Liver (tissue), 9 donors: ENCODE data around the gene CPEB2. TPM values are rescaled to one million over a fixed set of nuclear protein-coding genes. Genes with fewer than 3 reads are reported as not detected.

Experiments
- DNase-seq: peaks from one replicate; pipeline ENCODE4 v3.0.0-alpha.2; 2017; ENCODE audit warnings: low spot score
- H3K27ac ChIP-seq, 2 donors: one replicate each; pipeline ENCODE4 v1.7.0; 2013; ENCODE audit warnings: inconsistent platforms in 2 of 2, low read length in 2 of 2, control low read depth in 1 of 2, low read depth in 1 of 2, mild to moderate bottlenecking in 1 of 2
- H3K27me3 ChIP-seq, 4 donors: one replicate each; pipeline versions ENCODE4 v1.6.1 to v1.7.0; 2013; ENCODE audit warnings: low read length in 3 of 4, inconsistent platforms in 1 of 4, mild to moderate bottlenecking in 1 of 4, moderate library complexity in 1 of 4; ENCODE audit not compliant: control insufficient read depth in 4 of 4, insufficient read depth in 4 of 4
- H3K36me3 ChIP-seq, 4 donors: one replicate each; pipeline versions ENCODE4 v1.6.1 to v1.7.0; 2013; ENCODE audit warnings: low read length in 3 of 4, mild to moderate bottlenecking in 3 of 4, low read depth in 1 of 4, moderate library complexity in 1 of 4; ENCODE audit not compliant: control insufficient read depth in 4 of 4, insufficient read depth in 3 of 4
- H3K4me1 ChIP-seq, 4 donors: one replicate each; pipeline versions ENCODE4 v1.6.1 to v1.7.0; 2013; ENCODE audit warnings: low read length in 3 of 4, mild to moderate bottlenecking in 3 of 4, moderate library complexity in 1 of 4; ENCODE audit not compliant: control insufficient read depth in 4 of 4, insufficient read depth in 4 of 4
- H3K4me3 ChIP-seq, 3 donors: one replicate each; pipeline versions ENCODE4 v1.6.1 to v1.7.0; 2013; ENCODE audit warnings: low read length in 3 of 3, control low read depth in 1 of 3, low read depth in 1 of 3, mild to moderate bottlenecking in 1 of 3
- H3K9ac ChIP-seq, 2 donors: one replicate each; pipeline ENCODE4 v1.7.0; 2013; ENCODE audit warnings: low read length in 2 of 2, mild to moderate bottlenecking in 2 of 2, moderate library complexity in 2 of 2, control low read depth in 1 of 2, low read depth in 1 of 2
- H3K9me3 ChIP-seq, 4 donors: one replicate each; pipeline versions ENCODE4 v1.6.1 to v1.7.0; 2013; ENCODE audit warnings: low read length in 3 of 4; ENCODE audit not compliant: control insufficient read depth in 4 of 4
- EGR1 ChIP-seq, 2 donors: IDR thresholded peaks; 2 replicates each; pipeline ENCODE4 v1.6.1; 2016 to 2018; ENCODE audit warnings: antibody characterized with exemption in 2 of 2, low read depth in 2 of 2
- FOXA1 ChIP-seq: IDR thresholded peaks from 2 replicates; pipeline ENCODE4 v1.6.1; 2016; ENCODE audit warnings: antibody characterized with exemption
- FOXA2 ChIP-seq: IDR thresholded peaks from 2 replicates; pipeline ENCODE4 v1.6.1; 2016; ENCODE audit warnings: antibody characterized with exemption
- GABPA ChIP-seq, 2 donors: IDR thresholded peaks in 1 of 2; conservative IDR thresholded peaks in 1 of 2; 2 replicates each; pipeline ENCODE4 v1.6.1; 2016; ENCODE audit warnings: antibody characterized with exemption in 2 of 2, mild to moderate bottlenecking in 1 of 2, moderate library complexity in 1 of 2
- HNF4A ChIP-seq, 2 donors: conservative IDR thresholded peaks; 2 replicates each; pipeline ENCODE4 v1.6.1; 2016; ENCODE audit warnings: antibody characterized with exemption in 2 of 2, mild to moderate bottlenecking in 2 of 2
- HNF4G ChIP-seq: IDR thresholded peaks from 2 replicates; pipeline ENCODE4 v1.6.1; 2016; ENCODE audit warnings: antibody characterized with exemption
- JUND ChIP-seq, 2 donors: IDR thresholded peaks; 2 replicates each; pipeline ENCODE4 v1.6.1; 2016; ENCODE audit warnings: antibody characterized with exemption in 2 of 2
- NR2F2 ChIP-seq: IDR thresholded peaks from 2 replicates; pipeline ENCODE4 v1.6.1; 2016; ENCODE audit warnings: antibody characterized with exemption
- RAD21 ChIP-seq, 2 donors: IDR thresholded peaks; 2 replicates each; pipeline ENCODE4 v1.6.1; 2016; ENCODE audit warnings: antibody characterized with exemption in 2 of 2, mild to moderate bottlenecking in 2 of 2
- RXRA ChIP-seq, 2 donors: IDR thresholded peaks; 2 replicates each; pipeline ENCODE4 v1.6.1; 2017 to 2018; ENCODE audit warnings: antibody characterized with exemption in 2 of 2, mild to moderate bottlenecking in 1 of 2
- SP1 ChIP-seq: IDR thresholded peaks from 2 replicates; pipeline ENCODE4 v1.6.1; 2018; ENCODE audit warnings: antibody characterized with exemption, mild to moderate bottlenecking
- TAF1 ChIP-seq: conservative IDR thresholded peaks from 2 replicates; pipeline ENCODE4 v1.6.1; 2016; ENCODE audit warnings: antibody characterized with exemption, mild to moderate bottlenecking
- YY1 ChIP-seq: IDR thresholded peaks from 2 replicates; pipeline ENCODE4 v1.6.1; 2016; ENCODE audit warnings: antibody characterized with exemption, mild to moderate bottlenecking
- ZBTB33 ChIP-seq: IDR thresholded peaks from 2 replicates; pipeline ENCODE4 v1.6.1; 2016; ENCODE audit warnings: antibody characterized with exemption
- WGBS: extraction: QIAGEN DNeasy Blood & Tissue Kit; methylation state at CpG from one replicate; pipeline ENCODE4 v1.1.7; 2013; 5-methylcytosine and 5-hydroxymethylcytosine counted together
- polyA plus RNA-seq, 2 donors: library from polyadenylated mRNA; stranded (reverse) in 1 of 2; unstranded in 1 of 2; fragments of 200-250 nt in 1 of 2; fragments of >200 nt in 1 of 2; fragmentation: Nextera tagmentation in 1 of 2; extraction: Ambion mirVana in 1 of 2; gene quantifications; one replicate each; pipeline versions ENCODE4 v1.2.1 to v1.2.3, GENCODE V29; 2013 to 2015
- total RNA-seq, 2 donors: library from RNA; depleted of rRNA; stranded (reverse); fragments of >200 nt; gene quantifications; one replicate each; pipeline ENCODE4 v1.2.3, GENCODE V29; 2014
- TF ChIP-seq, protein P1 (sequence below): IDR thresholded peaks from 2 replicates; pipeline ENCODE4 v1.6.1; 2016; ENCODE audit warnings: antibody characterized with exemption
- TF ChIP-seq, protein P2 (sequence below): IDR thresholded peaks from 2 replicates; pipeline ENCODE4 v1.6.1; 2016; ENCODE audit warnings: antibody characterized with exemption
- TF ChIP-seq, protein P3 (sequence below): IDR thresholded peaks from 2 replicates; pipeline ENCODE4 v1.6.1; 2016; ENCODE audit warnings: antibody characterized with exemption, mild to moderate bottlenecking
- TF ChIP-seq, protein P4 (sequence below): fragments of 150-350 bp; IDR thresholded peaks from 2 replicates; pipeline ENCODE4 v1.5.1; 2017; ENCODE audit warnings: improper control_type of control experiment, low read depth, low read length; ENCODE audit not compliant: missing input control
- donor health status: healthy.
- donor health status: healthy.
- donor health status: healthy.
- donor health status: healthy.
- donor health status: healthy.

The CPEB2 gene
- total and polyA plus RNA-seq, 4 donors: 3.6 to 14.0 (median 4.6) TPM

- no peak for DNase-seq
- no peaks in the 10 kb centered on the region for H3K9me3 ChIP-seq
- TF ChIP-seq, protein P1, sequence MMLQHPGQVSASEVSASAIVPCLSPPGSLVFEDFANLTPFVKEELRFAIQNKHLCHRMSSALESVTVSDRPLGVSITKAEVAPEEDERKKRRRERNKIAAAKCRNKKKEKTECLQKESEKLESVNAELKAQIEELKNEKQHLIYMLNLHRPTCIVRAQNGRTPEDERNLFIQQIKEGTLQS: no peak
- no peak for TF ChIP-seq HNF4G
- TF ChIP-seq RXRA (IDR thresholded peaks at IDR 0.05): peak in 1 of 2 donors; percentile 50
- no peak for TF ChIP-seq NR2F2
- TF ChIP-seq JUND (IDR thresholded peaks at IDR 0.05): no peak
- peak; percentile 42 for TF ChIP-seq SP1
- TF ChIP-seq EGR1 (IDR thresholded peaks at IDR 0.05; ENCODE audit: low read depth in 2 of 2): no peak
- TF ChIP-seq FOXA2: no peak
- no peak for TF ChIP-seq FOXA1
- peak; percentile 13 to 34 for TF ChIP-seq HNF4A (conservative IDR thresholded peaks at IDR 0.05)
- TF ChIP-seq RAD21 (IDR thresholded peaks at IDR 0.05): peak in 1 of 2 donors; percentile 23
- no peak for TF ChIP-seq ZBTB33
- TF ChIP-seq, protein P2, sequence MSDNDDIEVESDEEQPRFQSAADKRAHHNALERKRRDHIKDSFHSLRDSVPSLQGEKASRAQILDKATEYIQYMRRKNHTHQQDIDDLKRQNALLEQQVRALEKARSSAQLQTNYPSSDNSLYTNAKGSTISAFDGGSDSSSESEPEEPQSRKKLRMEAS: no peak
- TF ChIP-seq GABPA (IDR thresholded peaks at IDR 0.05 in 1 of 2, conservative IDR thresholded peaks at IDR 0.05 in 1 of 2): no peak
- peak; percentile 39 for TF ChIP-seq YY1
- TF ChIP-seq, protein P3, sequence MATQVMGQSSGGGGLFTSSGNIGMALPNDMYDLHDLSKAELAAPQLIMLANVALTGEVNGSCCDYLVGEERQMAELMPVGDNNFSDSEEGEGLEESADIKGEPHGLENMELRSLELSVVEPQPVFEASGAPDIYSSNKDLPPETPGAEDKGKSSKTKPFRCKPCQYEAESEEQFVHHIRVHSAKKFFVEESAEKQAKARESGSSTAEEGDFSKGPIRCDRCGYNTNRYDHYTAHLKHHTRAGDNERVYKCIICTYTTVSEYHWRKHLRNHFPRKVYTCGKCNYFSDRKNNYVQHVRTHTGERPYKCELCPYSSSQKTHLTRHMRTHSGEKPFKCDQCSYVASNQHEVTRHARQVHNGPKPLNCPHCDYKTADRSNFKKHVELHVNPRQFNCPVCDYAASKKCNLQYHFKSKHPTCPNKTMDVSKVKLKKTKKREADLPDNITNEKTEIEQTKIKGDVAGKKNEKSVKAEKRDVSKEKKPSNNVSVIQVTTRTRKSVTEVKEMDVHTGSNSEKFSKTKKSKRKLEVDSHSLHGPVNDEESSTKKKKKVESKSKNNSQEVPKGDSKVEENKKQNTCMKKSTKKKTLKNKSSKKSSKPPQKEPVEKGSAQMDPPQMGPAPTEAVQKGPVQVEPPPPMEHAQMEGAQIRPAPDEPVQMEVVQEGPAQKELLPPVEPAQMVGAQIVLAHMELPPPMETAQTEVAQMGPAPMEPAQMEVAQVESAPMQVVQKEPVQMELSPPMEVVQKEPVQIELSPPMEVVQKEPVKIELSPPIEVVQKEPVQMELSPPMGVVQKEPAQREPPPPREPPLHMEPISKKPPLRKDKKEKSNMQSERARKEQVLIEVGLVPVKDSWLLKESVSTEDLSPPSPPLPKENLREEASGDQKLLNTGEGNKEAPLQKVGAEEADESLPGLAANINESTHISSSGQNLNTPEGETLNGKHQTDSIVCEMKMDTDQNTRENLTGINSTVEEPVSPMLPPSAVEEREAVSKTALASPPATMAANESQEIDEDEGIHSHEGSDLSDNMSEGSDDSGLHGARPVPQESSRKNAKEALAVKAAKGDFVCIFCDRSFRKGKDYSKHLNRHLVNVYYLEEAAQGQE: no peak
- TF ChIP-seq, protein P4, sequence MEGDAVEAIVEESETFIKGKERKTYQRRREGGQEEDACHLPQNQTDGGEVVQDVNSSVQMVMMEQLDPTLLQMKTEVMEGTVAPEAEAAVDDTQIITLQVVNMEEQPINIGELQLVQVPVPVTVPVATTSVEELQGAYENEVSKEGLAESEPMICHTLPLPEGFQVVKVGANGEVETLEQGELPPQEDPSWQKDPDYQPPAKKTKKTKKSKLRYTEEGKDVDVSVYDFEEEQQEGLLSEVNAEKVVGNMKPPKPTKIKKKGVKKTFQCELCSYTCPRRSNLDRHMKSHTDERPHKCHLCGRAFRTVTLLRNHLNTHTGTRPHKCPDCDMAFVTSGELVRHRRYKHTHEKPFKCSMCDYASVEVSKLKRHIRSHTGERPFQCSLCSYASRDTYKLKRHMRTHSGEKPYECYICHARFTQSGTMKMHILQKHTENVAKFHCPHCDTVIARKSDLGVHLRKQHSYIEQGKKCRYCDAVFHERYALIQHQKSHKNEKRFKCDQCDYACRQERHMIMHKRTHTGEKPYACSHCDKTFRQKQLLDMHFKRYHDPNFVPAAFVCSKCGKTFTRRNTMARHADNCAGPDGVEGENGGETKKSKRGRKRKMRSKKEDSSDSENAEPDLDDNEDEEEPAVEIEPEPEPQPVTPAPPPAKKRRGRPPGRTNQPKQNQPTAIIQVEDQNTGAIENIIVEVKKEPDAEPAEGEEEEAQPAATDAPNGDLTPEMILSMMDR: no peak
- no peak for TF ChIP-seq TAF1
- H3K27me3 ChIP-seq: no peaks in the 10 kb centered on the region
- WGBS: 22% methylated on average over 3 of the region's 3 CpGs
- H3K4me1 ChIP-seq: peaks cover 0 to 19% (median 11%) of the 10 kb centered on the region in 4 donors
- H3K9ac ChIP-seq: no peak overlapping the region
- H3K36me3 ChIP-seq: no peaks in the 10 kb centered on the region
- peak overlapping the region in 1 of 3 donors; percentile 18 for H3K4me3 ChIP-seq
- H3K27ac ChIP-seq: peak overlapping the region; percentile 38 to 40
Observed at GRCh38 chr4:14958436-14958835, 43.8 kb upstream of the CPEB2 start.
